Thoracic aorta (tissue), 2 donors: Measurements from ENCODE around the gene BMPR2. TPM values are rescaled to one million over a fixed set of nuclear protein-coding genes. Genes with fewer than 3 reads are reported as not detected.
A peak's percentile ranks its signal among the peaks of the same experiment; 100 is the strongest.

Source experiments
- ATAC-seq: fragments of 150-250 bp; one replicate; pipeline ENCODE4 v1.8.0; 2017; ENCODE audit warnings: low read depth; ENCODE audit not compliant: insufficient number of reproducible peaks, low FRiP score
- DNase-seq: peaks from one replicate; pipeline ENCODE4 v3.0.0-alpha.2; 2020; ENCODE audit warnings: low spot score
- H3K27ac ChIP-seq, 2 donors: fragments of 200-600 bp; sonication (generic); 1 replicate in 1 of 2; 2 replicates in 1 of 2; pipeline ENCODE4 v1.5.1; 2016; ENCODE audit warnings: mild to moderate bottlenecking in 2 of 2, moderate library complexity in 2 of 2
- H3K27me3 ChIP-seq: fragments of 200-600 bp; sonication (generic); replicated peaks from 2 replicates; pipeline ENCODE4 v1.6.0; 2016; ENCODE audit warnings: mild to moderate bottlenecking; ENCODE audit not compliant: insufficient read depth
- H3K36me3 ChIP-seq: fragments of 200-600 bp; sonication (generic); one replicate; pipeline ENCODE4 v1.5.1; 2016
- H3K4me1 ChIP-seq, 2 donors: fragments of 200-600 bp; sonication (generic); 1 replicate in 1 of 2; 2 replicates in 1 of 2; pipeline versions ENCODE4 v1.5.1 to v1.6.0; 2016; ENCODE audit warnings: low read depth in 2 of 2, mild to moderate bottlenecking in 1 of 2; ENCODE audit not compliant: control insufficient read depth in 1 of 2
- H3K4me3 ChIP-seq: fragments of 200-600 bp; sonication (generic); 2 replicates; pipeline ENCODE4 v1.5.1; 2016; ENCODE audit warnings: mild to moderate bottlenecking
- H3K9me3 ChIP-seq: fragments of 200-600 bp; sonication (generic); 2 replicates; pipeline ENCODE4 v1.5.1; 2016
- total RNA-seq, 2 donors: library from RNA; depleted of rRNA; stranded (reverse); fragments of >200 nt; gene quantifications; one replicate each; pipeline versions ENCODE4 v1.1.0 to v1.2.3, GENCODE V29; 2016
- TF ChIP-seq, protein P1 (sequence below): fragments of 200-600 bp; sonication (generic); IDR thresholded peaks from one replicate; pipeline ENCODE4 v1.5.1; 2019; ENCODE audit warnings: antibody characterized with exemption

BMPR2 gene
- total RNA-seq, 2 donors from 2014 or later, result 65.9 to 111 TPM

GRCh38 chr2:202449344-202449743 is 73.2 kb downstream of the BMPR2 start:
- no peaks in the 10 kb centered on the region for H3K9me3 ChIP-seq
- TF ChIP-seq, protein P1, sequence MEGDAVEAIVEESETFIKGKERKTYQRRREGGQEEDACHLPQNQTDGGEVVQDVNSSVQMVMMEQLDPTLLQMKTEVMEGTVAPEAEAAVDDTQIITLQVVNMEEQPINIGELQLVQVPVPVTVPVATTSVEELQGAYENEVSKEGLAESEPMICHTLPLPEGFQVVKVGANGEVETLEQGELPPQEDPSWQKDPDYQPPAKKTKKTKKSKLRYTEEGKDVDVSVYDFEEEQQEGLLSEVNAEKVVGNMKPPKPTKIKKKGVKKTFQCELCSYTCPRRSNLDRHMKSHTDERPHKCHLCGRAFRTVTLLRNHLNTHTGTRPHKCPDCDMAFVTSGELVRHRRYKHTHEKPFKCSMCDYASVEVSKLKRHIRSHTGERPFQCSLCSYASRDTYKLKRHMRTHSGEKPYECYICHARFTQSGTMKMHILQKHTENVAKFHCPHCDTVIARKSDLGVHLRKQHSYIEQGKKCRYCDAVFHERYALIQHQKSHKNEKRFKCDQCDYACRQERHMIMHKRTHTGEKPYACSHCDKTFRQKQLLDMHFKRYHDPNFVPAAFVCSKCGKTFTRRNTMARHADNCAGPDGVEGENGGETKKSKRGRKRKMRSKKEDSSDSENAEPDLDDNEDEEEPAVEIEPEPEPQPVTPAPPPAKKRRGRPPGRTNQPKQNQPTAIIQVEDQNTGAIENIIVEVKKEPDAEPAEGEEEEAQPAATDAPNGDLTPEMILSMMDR, result no peak
- no peaks in the 10 kb centered on the region for H3K27me3 ChIP-seq
- no peaks in the 10 kb centered on the region for H3K36me3 ChIP-seq
- DNase-seq, result no peak
- no peak overlapping the region for H3K4me3 ChIP-seq
- H3K27ac ChIP-seq, result peak overlapping the region in 1 of 2 donors; percentile 48
- ATAC-seq, result no peak
- peaks cover 22 to 31% of the 10 kb centered on the region in 2 donors for H3K4me1 ChIP-seq

GRCh38 chr2:202450785-202451184 is 74.7 kb downstream of the BMPR2 start:
- H3K4me1 ChIP-seq, result peaks cover 23 to 37% of the 10 kb centered on the region in 2 donors
- H3K4me3 ChIP-seq, result no peak overlapping the region
- H3K27ac ChIP-seq, result peak overlapping the region in 1 of 2 donors; percentile 32
- H3K9me3 ChIP-seq, result no peaks in the 10 kb centered on the region
- ATAC-seq (no peak), DNase-seq (no peak)
- no peaks in the 10 kb centered on the region for H3K27me3 ChIP-seq
- TF ChIP-seq, protein P1, result no peak
- H3K36me3 ChIP-seq, result no peaks in the 10 kb centered on the region

DNA sequence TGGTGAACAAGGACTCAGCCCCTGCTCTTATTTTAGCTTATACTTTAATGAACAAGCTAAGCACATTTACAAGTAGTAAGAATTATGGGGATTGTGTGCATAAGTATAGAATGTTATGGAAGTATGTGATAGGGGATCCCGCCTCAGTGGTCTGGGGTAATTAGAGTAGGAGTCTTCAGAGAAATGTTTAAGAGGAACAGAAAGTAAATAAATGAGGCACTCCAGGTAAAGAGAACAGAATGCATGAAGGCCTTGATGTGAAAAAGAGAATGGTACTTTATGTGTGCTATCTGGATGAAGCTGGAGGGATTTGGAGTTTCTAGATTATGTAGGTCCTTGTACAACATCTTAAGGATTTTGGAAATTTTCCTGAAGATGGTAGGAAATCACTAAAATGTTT is 76.6 kb downstream of the BMPR2 start:
- Histone ChIP-seq H3K4me1 (peaks cover 23 to 37% of the 10 kb centered on the region in 2 donors), H3K9me3 (no peaks in the 10 kb centered on the region), H3K4me3 (no peak overlapping the region), H3K27me3 (no peaks in the 10 kb centered on the region), H3K27ac (peak overlapping the region in 1 of 2 donors; percentile 12), H3K36me3 (no peaks in the 10 kb centered on the region)
- no peak for DNase-seq
- TF ChIP-seq, protein P1, result no peak
- no peak for ATAC-seq

DNA sequence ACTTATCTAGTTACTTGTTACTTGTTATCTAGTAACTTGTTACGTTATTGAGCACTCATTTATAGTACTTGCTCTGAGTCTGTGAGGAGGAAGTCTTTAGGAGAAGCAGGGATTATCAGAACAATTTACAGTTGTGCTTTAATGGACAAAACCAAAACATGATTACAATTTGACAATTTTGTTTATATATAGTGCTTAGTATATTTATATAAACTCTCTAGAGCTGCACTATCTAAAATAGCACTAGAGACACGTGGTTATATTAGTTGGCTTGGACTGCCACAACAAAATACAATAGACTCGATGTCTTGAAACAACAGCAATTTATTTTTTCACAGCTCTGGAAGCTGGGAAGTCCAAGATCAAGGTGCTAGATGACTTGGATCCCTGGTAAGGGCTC is 78.4 kb downstream of the BMPR2 start:
- TF ChIP-seq, protein P1, result no peak
- H3K27ac ChIP-seq, result no peak overlapping the region
- no peaks in the 10 kb centered on the region for H3K9me3 ChIP-seq
- H3K36me3 ChIP-seq, result no peaks in the 10 kb centered on the region
- ATAC-seq (no peak), DNase-seq (no peak)
- H3K4me3 ChIP-seq, result no peak overlapping the region
- H3K27me3 ChIP-seq, result no peaks in the 10 kb centered on the region
- H3K4me1 ChIP-seq, result peaks cover 21 to 37% of the 10 kb centered on the region in 2 donors

- Histone ChIP-seq H3K4me3 (no peak overlapping the region), H3K27ac (no peak overlapping the region), H3K4me1 (peaks cover 15 to 33% of the 10 kb centered on the region in 2 donors), H3K9me3 (no peaks in the 10 kb centered on the region), H3K36me3 (no peaks in the 10 kb centered on the region), H3K27me3 (no peaks in the 10 kb centered on the region)
- no peak for DNase-seq
- TF ChIP-seq, protein P1, result no peak
- no peak for ATAC-seq
These were observed 79.0 kb downstream of the BMPR2 start for GRCh38 chr2:202455114-202455513.
